Ramos (cell line): Measurements from ENCODE around the gene TMEM266.

Experiments used
- in situ Hi-C: fragments of 300-500 bp; cut with MboI; formaldehyde crosslinking; loops from one replicate; pipeline ENCODE4 v1.14.3; 2022; ENCODE audit warnings: low sequenced_read_pairs; ENCODE audit not compliant: unreplicated experiment

Gene TMEM266

GRCh38 chr15:76158815-76159214, 99.0 kb downstream of the TMEM266 start:
- in situ Hi-C loops: no loop called here

- in situ Hi-C loops: no loop called here
Observed at GRCh38 chr15:76159282-76159681, 99.5 kb downstream of the TMEM266 start.

GRCh38 chr15:76160426-76161152, 100.8 kb downstream of the TMEM266 start:
- in situ Hi-C loops: no loop called here

GRCh38 chr15:76161153-76162035, 101.6 kb downstream of the TMEM266 start:
- in situ Hi-C loops: no loop called here

- in situ Hi-C loops: no loop called here
Observed at GRCh38 chr15:76162036-76162398, 102.2 kb downstream of the TMEM266 start.

- in situ Hi-C loops: no loop called here
Observed at GRCh38 chr15:76162784-76163456, 103.1 kb downstream of the TMEM266 start.

GRCh38 chr15:76163457-76164295, 103.9 kb downstream of the TMEM266 start:
- in situ Hi-C loops: no loop called here

GRCh38 chr15:76164602-76165001, 104.8 kb downstream of the TMEM266 start:
- in situ Hi-C loops: no loop called here

GRCh38 chr15:76165951-76166350, 106.2 kb downstream of the TMEM266 start:
- in situ Hi-C loops: no loop called here

GRCh38 chr15:76168237-76168984, 108.6 kb downstream of the TMEM266 start:
- in situ Hi-C loops: no loop called here

GRCh38 chr15:76169018-76169417, 109.2 kb downstream of the TMEM266 start:
- in situ Hi-C loops: no loop called here

GRCh38 chr15:76169911-76170800, 110.4 kb downstream of the TMEM266 start:
- in situ Hi-C loops: no loop called here

GRCh38 chr15:76172782-76173181, 113.0 kb downstream of the TMEM266 start:
- in situ Hi-C loops: no loop called here

- in situ Hi-C loops: no loop called here
Observed at GRCh38 chr15:76173317-76173834, 113.6 kb downstream of the TMEM266 start.

- in situ Hi-C loops: no loop called here
Observed at GRCh38 chr15:76174654-76175053, 114.9 kb downstream of the TMEM266 start.

GRCh38 chr15:76175442-76175841, 115.7 kb downstream of the TMEM266 start:
- in situ Hi-C loops: no loop called here

GRCh38 chr15:76176059-76176458, 116.3 kb downstream of the TMEM266 start:
- in situ Hi-C loops: no loop called here

GRCh38 chr15:76176487-76177085, 116.8 kb downstream of the TMEM266 start:
- in situ Hi-C loops: no loop called here
